ENCODE measurements around the gene ASTN2. TPM values are rescaled to one million over a fixed set of nuclear protein-coding genes. Genes with fewer than 3 reads are reported as not detected.

Gene ASTN2
- polyA plus RNA-seq, 4 donors: 3.0 to 15.2 (median 3.7) TPM

DNA sequence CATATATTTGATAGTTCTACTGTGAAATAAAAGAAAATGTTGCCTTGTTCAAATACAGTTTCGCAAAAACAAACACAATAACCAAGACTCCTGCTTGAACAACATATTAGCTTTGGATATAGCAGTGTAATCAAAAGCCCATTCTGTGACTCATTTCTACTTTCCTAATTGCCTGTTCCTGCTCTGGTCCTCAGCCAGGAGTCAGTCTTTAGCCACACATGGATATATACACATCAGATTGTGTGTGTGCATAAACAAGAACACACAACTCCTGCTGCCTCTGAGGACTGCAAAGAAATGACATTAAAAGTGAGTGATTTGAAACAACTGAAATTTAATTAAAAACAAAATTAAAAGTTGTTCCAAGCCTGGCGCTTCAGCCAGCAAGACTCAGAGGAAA lies 393.0 kb downstream of the ASTN2 start:
- 82 to 86% (median 85%) methylated on average over 2 of the region's 2 CpGs for WGBS, 3 donors
- no peak for FAIRE-seq
- no peak overlapping the region for H3K27ac ChIP-seq (ENCODE audit: low read depth in 1 of 3, low read length in 2 of 3)

DNA sequence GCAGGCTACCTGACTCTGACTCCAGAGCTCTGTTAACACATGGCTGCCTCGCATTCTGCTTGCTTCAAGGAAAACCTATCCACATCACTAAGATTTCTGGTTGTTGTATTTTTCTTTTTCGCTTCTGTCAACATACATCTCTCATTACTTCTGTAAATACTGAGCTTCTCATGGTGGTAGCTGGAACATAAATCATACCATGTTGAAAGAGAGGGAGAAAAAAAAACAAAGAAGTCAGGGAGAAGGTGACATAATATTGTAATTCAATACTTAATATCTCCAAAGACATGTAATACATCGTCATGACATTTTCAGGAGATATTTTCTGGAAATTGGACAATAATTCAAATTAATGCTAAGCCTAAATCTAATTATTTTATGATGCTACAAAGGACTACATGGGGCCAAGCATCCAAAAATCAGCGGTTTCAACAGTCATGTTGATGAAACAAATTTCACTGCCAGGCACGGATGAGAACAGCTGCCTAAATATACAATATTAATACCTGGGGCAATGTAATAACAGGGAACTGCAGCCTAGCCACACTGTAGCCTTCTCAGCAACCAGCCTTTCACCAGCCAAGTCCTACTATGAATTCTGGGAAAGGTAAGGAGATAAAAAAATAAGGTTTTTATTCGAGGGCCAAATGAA lies 395.8 kb downstream of the ASTN2 start:
- Histone ChIP-seq H3K27ac (ENCODE audit: low read depth in 1 of 3, low read length in 2 of 3) (no peak overlapping the region), H3K27me3 (ENCODE audit: control insufficient read depth in 3 of 3, insufficient read depth in 3 of 3, low read length in 3 of 3) (no peaks in the 10 kb centered on the region), H3K9me3 (ENCODE audit: control insufficient read depth in 2 of 2, insufficient read depth in 1 of 2, low read depth in 1 of 2, low read length in 1 of 2) (no peaks in the 10 kb centered on the region), H3K4me3 (ENCODE audit: low read depth in 1 of 3, low read length in 3 of 3) (no peak overlapping the region), H3K4me1 (ENCODE audit: control insufficient read depth in 3 of 3, insufficient read depth in 2 of 3, low read depth in 1 of 3, low read length in 2 of 3) (no peaks in the 10 kb centered on the region), H3K36me3 (ENCODE audit: control insufficient read depth in 3 of 3, insufficient read depth in 2 of 3, low read depth in 1 of 3, low read length in 3 of 3) (no peaks in the 10 kb centered on the region)
- DNase-seq: no peak
- 68 to 81% (median 75%) methylated on average over 6 of the region's 6 CpGs for WGBS, 3 donors
- FAIRE-seq: no peak

More for the DNA sequence above, 393.0 kb downstream of the ASTN2 start:
- no peaks in the 10 kb centered on the region for H3K4me1 ChIP-seq (ENCODE audit: control insufficient read depth in 3 of 3, insufficient read depth in 2 of 3, low read depth in 1 of 3, low read length in 2 of 3)
- no peak overlapping the region for H3K4me3 ChIP-seq (ENCODE audit: low read depth in 1 of 3, low read length in 3 of 3)
- H3K9me3 ChIP-seq (ENCODE audit: control insufficient read depth in 2 of 2, insufficient read depth in 1 of 2, low read depth in 1 of 2, low read length in 1 of 2): no peaks in the 10 kb centered on the region
- H3K27me3 ChIP-seq (ENCODE audit: control insufficient read depth in 3 of 3, insufficient read depth in 3 of 3, low read length in 3 of 3): no peaks in the 10 kb centered on the region
- DNase-seq: no peak
- no peaks in the 10 kb centered on the region for H3K36me3 ChIP-seq (ENCODE audit: control insufficient read depth in 3 of 3, insufficient read depth in 2 of 3, low read depth in 1 of 3, low read length in 3 of 3)

DNA sequence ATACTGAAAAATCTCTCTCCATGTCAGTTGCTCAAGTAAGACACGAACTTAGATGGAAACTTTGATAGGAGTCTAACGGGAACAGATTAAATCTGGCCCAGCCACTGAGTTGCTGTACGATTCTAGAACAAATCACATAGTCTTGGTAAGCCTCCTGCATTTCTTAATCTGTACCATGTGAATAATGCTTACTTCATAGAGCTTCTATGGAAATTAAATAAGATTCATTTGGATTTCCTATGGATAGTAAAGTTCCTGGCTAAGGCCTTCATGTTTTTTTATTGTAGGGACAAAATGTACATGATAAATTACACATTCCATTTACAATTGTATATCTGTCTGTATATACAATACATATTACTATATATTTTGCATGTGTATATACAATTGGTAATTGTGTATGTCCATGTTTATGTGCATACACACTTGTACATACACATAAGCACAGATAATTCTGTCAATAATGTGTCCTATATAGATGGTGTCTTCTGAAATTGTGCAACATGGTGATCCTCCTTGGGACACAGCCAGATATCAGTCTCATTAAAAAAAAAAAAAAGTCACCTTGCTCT lies 397.4 kb downstream of the ASTN2 start:
- Histone ChIP-seq H3K4me3 (ENCODE audit: low read depth in 1 of 3, low read length in 3 of 3) (no peak overlapping the region), H3K27me3 (ENCODE audit: control insufficient read depth in 3 of 3, insufficient read depth in 3 of 3, low read length in 3 of 3) (no peaks in the 10 kb centered on the region), H3K27ac (ENCODE audit: low read depth in 1 of 3, low read length in 2 of 3) (no peak overlapping the region), H3K36me3 (ENCODE audit: control insufficient read depth in 3 of 3, insufficient read depth in 2 of 3, low read depth in 1 of 3, low read length in 3 of 3) (no peaks in the 10 kb centered on the region), H3K9me3 (ENCODE audit: control insufficient read depth in 2 of 2, insufficient read depth in 1 of 2, low read depth in 1 of 2, low read length in 1 of 2) (no peaks in the 10 kb centered on the region), H3K4me1 (ENCODE audit: control insufficient read depth in 3 of 3, insufficient read depth in 2 of 3, low read depth in 1 of 3, low read length in 2 of 3) (no peaks in the 10 kb centered on the region)
- WGBS, 3 donors: 41 to 64% (median 53%) methylated on average over 3 of the region's 3 CpGs
- no peak for FAIRE-seq
- DNase-seq: no peak

DNA sequence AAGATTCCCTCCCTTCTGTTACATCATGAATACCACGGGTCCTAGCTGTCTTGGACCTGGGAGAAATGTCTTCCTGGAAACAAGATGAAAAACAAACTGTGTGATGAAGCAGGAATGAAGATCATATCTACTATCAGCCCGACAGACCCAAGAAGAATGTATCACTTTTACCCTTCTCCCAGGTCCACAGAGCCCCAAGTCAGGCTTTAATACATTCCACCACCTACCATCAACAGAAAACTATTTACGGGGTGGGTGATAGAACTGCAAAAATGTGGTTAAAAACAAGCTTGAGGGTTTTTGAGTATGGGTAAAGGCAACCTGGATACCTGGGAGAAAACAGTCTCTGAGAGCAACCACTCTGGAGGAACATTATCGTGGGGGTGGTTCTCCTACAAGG lies 400.8 kb downstream of the ASTN2 start:
- Histone ChIP-seq H3K27me3 (ENCODE audit: control insufficient read depth in 3 of 3, insufficient read depth in 3 of 3, low read length in 3 of 3) (no peaks in the 10 kb centered on the region), H3K4me1 (ENCODE audit: control insufficient read depth in 3 of 3, insufficient read depth in 2 of 3, low read depth in 1 of 3, low read length in 2 of 3) (no peaks in the 10 kb centered on the region), H3K4me3 (ENCODE audit: low read depth in 1 of 3, low read length in 3 of 3) (no peak overlapping the region), H3K36me3 (ENCODE audit: control insufficient read depth in 3 of 3, insufficient read depth in 2 of 3, low read depth in 1 of 3, low read length in 3 of 3) (no peaks in the 10 kb centered on the region), H3K9me3 (ENCODE audit: control insufficient read depth in 2 of 2, insufficient read depth in 1 of 2, low read depth in 1 of 2, low read length in 1 of 2) (no peaks in the 10 kb centered on the region), H3K27ac (ENCODE audit: low read depth in 1 of 3, low read length in 2 of 3) (no peak overlapping the region)
- no peak for FAIRE-seq
- WGBS, 3 donors: 76 to 81% (median 78%) methylated on average over 4 of the region's 4 CpGs
- no peak for DNase-seq

DNA sequence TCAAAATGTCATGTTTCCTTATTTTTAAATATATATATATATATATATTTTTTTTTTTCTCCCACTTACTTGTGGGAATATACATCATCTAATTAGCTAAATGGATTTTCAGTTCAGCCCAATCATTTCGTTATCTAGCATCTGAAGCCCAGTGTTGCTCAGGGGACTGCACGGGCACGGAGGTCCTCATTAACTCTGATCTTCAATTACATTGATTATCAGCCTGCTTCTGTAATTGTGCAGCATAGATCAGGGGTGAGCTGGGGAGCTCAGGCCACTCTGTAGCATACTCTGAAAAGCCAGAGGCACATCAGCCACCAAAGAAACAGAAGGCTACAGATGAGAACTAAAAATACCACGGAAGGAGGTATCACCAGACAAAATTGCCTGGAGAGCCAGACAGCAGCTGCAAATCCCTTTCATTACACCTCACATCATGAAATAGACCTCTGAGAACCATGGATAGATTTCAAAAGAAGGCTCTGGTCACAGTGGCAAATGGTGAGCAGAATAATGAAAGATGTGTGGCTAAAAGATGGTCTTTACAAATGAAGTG lies 401.3 kb downstream of the ASTN2 start:
- Histone ChIP-seq H3K36me3 (ENCODE audit: control insufficient read depth in 3 of 3, insufficient read depth in 2 of 3, low read depth in 1 of 3, low read length in 3 of 3) (no peaks in the 10 kb centered on the region), H3K9me3 (ENCODE audit: control insufficient read depth in 2 of 2, insufficient read depth in 1 of 2, low read depth in 1 of 2, low read length in 1 of 2) (no peaks in the 10 kb centered on the region), H3K27me3 (ENCODE audit: control insufficient read depth in 3 of 3, insufficient read depth in 3 of 3, low read length in 3 of 3) (no peaks in the 10 kb centered on the region), H3K4me1 (ENCODE audit: control insufficient read depth in 3 of 3, insufficient read depth in 2 of 3, low read depth in 1 of 3, low read length in 2 of 3) (no peaks in the 10 kb centered on the region), H3K4me3 (ENCODE audit: low read depth in 1 of 3, low read length in 3 of 3) (no peak overlapping the region), H3K27ac (ENCODE audit: low read depth in 1 of 3, low read length in 2 of 3) (no peak overlapping the region)
- DNase-seq (no peak), FAIRE-seq (no peak)
- 67 to 76% (median 75%) methylated on average over 4 of the region's 4 CpGs for WGBS, 3 donors

DNA sequence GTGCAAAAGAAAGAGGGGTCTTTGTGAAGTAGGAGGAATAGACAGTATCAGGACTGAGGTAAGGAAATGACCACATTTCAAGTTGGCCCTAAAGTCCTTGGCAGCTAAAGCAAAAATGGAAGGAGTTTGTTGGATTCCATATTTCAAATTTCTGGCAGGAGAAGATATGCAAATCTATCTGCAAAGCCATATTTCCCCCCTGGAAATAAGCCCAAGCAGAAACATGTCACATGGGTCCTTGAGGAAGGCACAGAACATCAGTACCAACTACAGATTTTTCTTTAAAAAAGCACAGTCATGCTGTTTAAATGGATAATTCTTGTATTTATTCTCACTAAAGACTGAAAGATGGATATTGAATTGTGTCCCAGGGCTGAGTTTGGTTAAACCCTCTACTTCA lies 404.8 kb downstream of the ASTN2 start:
- FAIRE-seq (no peak), DNase-seq (no peak)
- no peaks in the 10 kb centered on the region for H3K4me1 ChIP-seq (ENCODE audit: control insufficient read depth in 3 of 3, insufficient read depth in 2 of 3, low read depth in 1 of 3, low read length in 2 of 3)
- H3K36me3 ChIP-seq (ENCODE audit: control insufficient read depth in 3 of 3, insufficient read depth in 2 of 3, low read depth in 1 of 3, low read length in 3 of 3): no peaks in the 10 kb centered on the region
- H3K9me3 ChIP-seq (ENCODE audit: control insufficient read depth in 2 of 2, insufficient read depth in 1 of 2, low read depth in 1 of 2, low read length in 1 of 2): no peaks in the 10 kb centered on the region
- H3K27ac ChIP-seq (ENCODE audit: low read depth in 1 of 3, low read length in 2 of 3): no peak overlapping the region
- H3K4me3 ChIP-seq (ENCODE audit: low read depth in 1 of 3, low read length in 3 of 3): no peak overlapping the region
- H3K27me3 ChIP-seq (ENCODE audit: control insufficient read depth in 3 of 3, insufficient read depth in 3 of 3, low read length in 3 of 3): no peaks in the 10 kb centered on the region

DNA sequence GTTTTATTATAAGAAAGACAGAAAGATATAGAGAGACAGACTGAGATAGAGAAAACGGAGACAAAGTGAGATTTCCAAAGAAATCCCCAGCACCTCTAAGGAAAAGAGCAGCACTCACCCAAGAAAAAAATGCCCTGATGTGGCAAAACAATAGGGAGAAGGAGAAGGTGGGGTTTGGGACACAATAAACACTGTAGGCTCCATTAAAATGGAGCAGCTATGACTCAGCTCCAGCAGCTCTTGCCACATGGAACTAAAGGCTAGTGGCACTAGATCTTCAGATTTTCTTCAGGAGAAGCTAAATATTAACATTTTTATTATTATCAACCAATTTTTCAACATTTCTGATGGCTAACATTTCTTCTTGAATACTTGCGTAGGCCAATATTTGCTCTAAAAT lies 406.0 kb downstream of the ASTN2 start:
- no peaks in the 10 kb centered on the region for H3K4me1 ChIP-seq (ENCODE audit: control insufficient read depth in 3 of 3, insufficient read depth in 2 of 3, low read depth in 1 of 3, low read length in 2 of 3)
- DNase-seq: no peak
- H3K4me3 ChIP-seq (ENCODE audit: low read depth in 1 of 3, low read length in 3 of 3): no peak overlapping the region
- no peak overlapping the region for H3K27ac ChIP-seq (ENCODE audit: low read depth in 1 of 3, low read length in 2 of 3)
- no peaks in the 10 kb centered on the region for H3K9me3 ChIP-seq (ENCODE audit: control insufficient read depth in 2 of 2, insufficient read depth in 1 of 2, low read depth in 1 of 2, low read length in 1 of 2)
- 74 to 77% (median 76%) methylated on average over 2 of the region's 2 CpGs for WGBS, 3 donors
- no peaks in the 10 kb centered on the region for H3K27me3 ChIP-seq (ENCODE audit: control insufficient read depth in 3 of 3, insufficient read depth in 3 of 3, low read length in 3 of 3)
- no peak for FAIRE-seq
- no peaks in the 10 kb centered on the region for H3K36me3 ChIP-seq (ENCODE audit: control insufficient read depth in 3 of 3, insufficient read depth in 2 of 3, low read depth in 1 of 3, low read length in 3 of 3)

DNA sequence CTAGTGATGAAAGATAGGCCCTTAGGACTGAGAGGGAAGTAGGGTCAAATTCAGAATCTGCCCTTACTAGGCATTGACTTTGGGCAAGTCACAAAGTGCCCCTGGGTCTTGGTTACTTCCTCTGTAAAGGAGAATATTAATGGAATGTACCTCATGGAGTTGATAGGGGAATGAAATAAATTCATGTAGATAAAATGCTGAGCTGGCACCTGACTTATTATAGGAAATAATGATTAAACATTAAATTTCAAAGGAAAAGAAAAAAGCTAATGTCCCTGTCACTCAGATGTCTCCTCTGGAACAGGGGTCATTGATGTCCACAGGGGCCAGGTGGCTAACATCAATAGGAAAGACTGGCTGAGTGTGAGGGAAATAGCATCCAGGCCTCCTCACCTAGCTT lies 406.4 kb downstream of the ASTN2 start:
- Histone ChIP-seq H3K9me3 (ENCODE audit: control insufficient read depth in 2 of 2, insufficient read depth in 1 of 2, low read depth in 1 of 2, low read length in 1 of 2) (no peaks in the 10 kb centered on the region), H3K27ac (ENCODE audit: low read depth in 1 of 3, low read length in 2 of 3) (no peak overlapping the region), H3K27me3 (ENCODE audit: control insufficient read depth in 3 of 3, insufficient read depth in 3 of 3, low read length in 3 of 3) (no peaks in the 10 kb centered on the region), H3K36me3 (ENCODE audit: control insufficient read depth in 3 of 3, insufficient read depth in 2 of 3, low read depth in 1 of 3, low read length in 3 of 3) (no peaks in the 10 kb centered on the region), H3K4me1 (ENCODE audit: control insufficient read depth in 3 of 3, insufficient read depth in 2 of 3, low read depth in 1 of 3, low read length in 2 of 3) (no peaks in the 10 kb centered on the region), H3K4me3 (ENCODE audit: low read depth in 1 of 3, low read length in 3 of 3) (no peak overlapping the region)
- DNase-seq: no peak
- FAIRE-seq: no peak

DNA sequence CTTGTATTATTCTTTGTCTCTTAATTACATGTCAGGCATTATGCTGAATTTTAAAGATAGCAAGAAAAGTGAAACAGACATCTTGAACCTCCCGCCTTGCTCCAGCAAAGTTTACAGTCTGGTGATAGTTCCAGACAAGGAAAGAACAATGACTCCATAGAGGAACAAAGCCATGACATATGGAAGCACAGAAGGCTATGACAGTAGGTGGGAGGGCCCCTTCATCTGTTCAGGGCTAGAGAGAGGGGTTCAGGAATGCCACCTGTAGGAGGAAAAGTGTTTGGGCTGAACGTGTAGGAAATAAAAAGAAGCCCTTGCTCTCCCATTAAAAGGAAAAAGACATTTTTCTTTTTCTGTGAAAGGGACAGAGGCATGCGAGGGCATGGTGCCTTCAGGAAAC lies 412.2 kb downstream of the ASTN2 start:
- WGBS, 3 donors: 66 to 71% (median 68%) methylated on average over 3 of the region's 3 CpGs
- no peaks in the 10 kb centered on the region for H3K27me3 ChIP-seq (ENCODE audit: control insufficient read depth in 3 of 3, insufficient read depth in 3 of 3, low read length in 3 of 3)
- no peaks in the 10 kb centered on the region for H3K36me3 ChIP-seq (ENCODE audit: control insufficient read depth in 3 of 3, insufficient read depth in 2 of 3, low read depth in 1 of 3, low read length in 3 of 3)
- H3K4me3 ChIP-seq (ENCODE audit: low read depth in 1 of 3, low read length in 3 of 3): no peak overlapping the region
- no peak for FAIRE-seq
- no peaks in the 10 kb centered on the region for H3K4me1 ChIP-seq (ENCODE audit: control insufficient read depth in 3 of 3, insufficient read depth in 2 of 3, low read depth in 1 of 3, low read length in 2 of 3)
- no peak overlapping the region for H3K27ac ChIP-seq (ENCODE audit: low read depth in 1 of 3, low read length in 2 of 3)
- no peaks in the 10 kb centered on the region for H3K9me3 ChIP-seq (ENCODE audit: control insufficient read depth in 2 of 2, insufficient read depth in 1 of 2, low read depth in 1 of 2, low read length in 1 of 2)
- DNase-seq: no peak
